GM19193 (cell line): ENCODE measurements around the gene VSTM4.

Source experiments
- POLR2A ChIP-seq: IDR thresholded peaks from 4 replicates; pipeline ENCODE4 v1.6.1; 2011; ENCODE audit not compliant: insufficient read depth, insufficient read length; ENCODE audit errors: extremely low read depth

VSTM4 gene

DNA sequence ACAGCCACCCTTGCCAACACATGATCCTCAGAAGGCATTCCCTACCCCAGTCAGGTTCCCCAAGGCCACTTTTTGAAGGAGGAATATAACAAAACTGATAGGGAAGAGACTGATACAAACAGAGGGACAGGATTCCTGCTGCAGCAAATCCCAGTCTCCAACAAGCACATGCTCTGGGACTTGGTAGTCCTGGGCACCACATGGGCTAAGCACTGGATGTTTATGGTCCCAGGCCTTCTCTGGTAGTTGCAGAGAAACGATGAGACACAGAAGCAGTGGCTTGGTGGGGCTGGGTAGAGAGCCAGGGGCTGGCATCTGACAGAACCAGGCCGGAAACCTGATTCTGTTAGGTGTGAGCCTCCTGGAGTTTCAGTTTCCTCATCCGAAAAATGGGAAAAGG lies 3.2 kb downstream of the VSTM4 start:
- TF ChIP-seq POLR2A = no peak

DNA sequence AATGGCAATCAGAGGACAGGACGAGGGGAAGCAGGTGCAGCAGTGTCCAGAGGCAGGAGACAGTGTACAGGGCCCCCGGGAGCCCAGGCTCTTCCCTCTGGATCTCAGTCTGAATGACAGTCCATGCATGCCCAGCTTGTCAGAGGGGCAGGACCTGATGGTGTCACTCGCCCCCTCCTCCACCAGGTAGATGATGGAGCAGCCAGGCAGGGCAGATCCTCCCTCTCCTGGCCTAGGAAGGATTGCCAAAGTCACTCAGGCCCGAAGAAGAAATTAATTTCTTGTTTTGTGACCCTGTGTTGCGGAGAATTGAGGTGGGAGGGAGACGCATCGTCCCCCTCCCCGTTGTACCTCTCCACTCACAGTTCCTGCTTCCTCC lies 4.0 kb downstream of the VSTM4 start:
- TF ChIP-seq POLR2A = no peak

DNA sequence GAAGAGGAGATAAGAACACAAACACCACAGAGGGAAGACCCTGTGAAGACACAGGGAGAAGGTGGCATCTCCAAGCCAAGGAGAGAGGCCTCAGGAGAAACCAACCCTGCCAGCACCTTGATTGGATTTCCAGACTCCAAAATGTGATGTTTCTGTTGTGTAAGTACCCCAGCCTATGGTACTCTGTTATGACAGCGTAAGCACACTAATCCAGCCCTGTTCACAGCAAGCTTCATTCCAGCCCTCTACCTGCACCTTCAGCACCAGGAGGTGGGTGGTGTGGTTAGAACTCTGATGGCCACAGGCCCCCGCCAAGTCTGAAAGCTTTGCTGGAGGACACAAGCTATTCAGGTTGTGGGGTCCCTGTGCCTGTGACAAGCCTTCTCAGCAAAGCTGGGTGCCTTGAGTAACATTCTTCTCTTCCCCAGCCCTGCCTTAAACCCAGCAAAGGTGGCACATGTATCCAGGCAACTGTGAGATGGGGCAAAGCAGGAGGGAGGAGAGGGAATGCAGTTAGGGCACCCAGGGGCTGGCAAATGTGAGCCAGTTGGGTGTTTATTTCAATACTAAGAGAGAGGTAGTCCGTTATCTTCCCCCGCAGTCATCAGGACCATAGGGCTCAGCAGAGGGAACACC lies 4.5 kb downstream of the VSTM4 start:
- no peak for TF ChIP-seq POLR2A

DNA sequence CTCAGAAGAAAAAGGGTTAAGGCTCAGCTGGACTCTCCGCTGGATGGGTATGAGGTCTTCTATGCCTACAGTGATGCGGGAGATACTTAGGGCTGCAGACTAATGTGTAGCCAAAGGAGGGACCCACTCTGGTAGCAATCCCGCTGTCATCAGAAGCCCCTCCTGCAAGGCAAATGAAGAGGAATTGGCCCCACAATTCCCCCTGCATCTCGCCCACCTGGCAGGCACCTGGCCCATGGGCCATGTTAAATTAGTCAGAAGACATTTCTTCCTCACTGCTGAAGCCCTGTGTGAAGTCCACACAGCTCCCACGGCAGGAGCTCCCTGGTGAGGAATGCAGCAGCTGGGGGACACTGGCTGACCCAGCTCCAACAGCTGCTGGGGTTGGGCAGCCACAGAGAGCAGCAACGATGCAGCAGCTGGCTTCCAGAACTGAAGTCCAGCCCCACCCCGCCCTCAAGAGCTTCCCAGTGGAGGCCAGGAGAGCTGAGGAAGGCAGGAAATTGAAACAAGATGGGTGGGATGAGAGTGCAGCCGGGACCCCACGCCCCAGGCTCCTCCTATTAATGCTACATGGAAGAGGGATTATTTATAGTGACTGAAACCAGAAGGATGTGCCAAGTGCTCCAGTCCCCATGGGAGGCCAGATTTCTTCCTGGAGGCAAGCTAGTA lies 5.5 kb downstream of the VSTM4 start:
- no peak for TF ChIP-seq POLR2A

DNA sequence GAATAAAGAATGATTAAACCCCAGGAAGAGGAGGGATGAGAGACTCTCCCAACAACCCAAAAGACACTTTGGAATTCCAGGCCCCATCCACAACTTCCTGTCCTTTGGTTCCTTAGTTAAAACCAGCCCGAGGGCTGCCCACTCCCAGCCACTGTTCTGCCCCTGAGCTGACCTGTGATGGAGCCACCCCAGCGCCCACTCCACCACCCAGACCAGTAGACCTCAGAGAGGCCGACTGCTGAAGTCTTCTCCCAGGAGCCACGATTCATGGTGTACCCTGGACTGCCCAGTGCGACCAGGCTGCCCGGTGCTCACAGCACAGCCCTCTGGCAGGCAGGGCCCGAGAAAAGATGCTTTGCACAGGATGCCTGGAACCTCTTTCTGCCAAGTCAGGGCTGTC lies 6.7 kb downstream of the VSTM4 start:
- no peak for TF ChIP-seq POLR2A

DNA sequence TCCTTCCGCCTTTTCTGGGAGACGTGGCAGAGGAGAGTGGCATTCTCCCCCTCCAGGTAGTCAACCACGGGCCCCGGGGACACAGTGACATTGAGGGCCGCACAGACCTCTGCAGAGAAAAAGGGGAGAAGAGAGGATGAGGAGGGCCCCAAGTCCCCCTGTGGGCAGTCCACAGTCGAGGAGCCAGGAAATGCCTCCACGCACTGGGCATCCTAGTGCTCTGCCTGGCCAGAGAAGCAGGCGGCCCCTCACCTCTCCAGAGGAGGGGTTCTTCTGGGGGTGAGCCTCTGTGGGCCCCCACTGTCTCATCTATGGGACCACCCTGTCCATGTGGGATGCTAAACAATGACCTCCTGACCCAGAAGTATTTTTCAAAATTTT lies 7.4 kb downstream of the VSTM4 start:
- no peak for TF ChIP-seq POLR2A

DNA sequence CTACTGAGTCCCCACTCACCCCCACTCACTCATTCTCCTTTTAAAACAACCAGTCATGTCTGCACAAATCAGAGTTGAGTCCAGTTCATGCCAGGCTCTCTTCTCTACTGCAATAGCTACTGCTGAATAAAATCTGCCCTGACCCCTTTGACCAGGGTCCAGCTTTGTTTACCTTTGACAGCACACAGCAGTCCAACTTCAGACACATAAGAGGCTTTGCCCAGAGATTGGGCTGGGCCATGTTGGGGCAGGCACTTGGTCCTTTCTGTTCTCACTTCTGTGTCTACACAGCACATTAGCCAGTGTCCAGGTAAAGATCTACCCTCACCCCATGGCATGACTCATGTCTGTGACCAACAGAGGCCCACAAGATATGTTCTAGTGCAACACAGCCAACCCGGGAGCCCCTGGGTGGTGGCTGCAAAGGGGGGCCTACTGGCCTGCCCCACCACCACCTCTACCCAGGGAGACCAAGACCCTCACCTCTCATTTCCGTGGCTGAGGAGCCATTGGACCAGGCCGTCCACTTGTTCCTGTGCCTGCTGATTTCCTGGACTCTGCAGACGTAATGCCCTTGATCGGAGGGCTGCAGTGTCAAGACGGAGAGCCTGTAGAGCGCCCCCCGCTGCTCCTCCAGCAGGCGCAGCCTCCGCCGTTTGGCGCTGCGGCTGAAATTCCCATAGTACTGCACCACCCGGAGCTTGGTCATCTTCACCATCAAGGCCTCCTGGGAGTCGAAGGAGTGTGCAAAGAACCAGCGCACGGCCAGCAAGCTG lies 8.0 kb downstream of the VSTM4 start:
- no peak for TF ChIP-seq POLR2A

DNA sequence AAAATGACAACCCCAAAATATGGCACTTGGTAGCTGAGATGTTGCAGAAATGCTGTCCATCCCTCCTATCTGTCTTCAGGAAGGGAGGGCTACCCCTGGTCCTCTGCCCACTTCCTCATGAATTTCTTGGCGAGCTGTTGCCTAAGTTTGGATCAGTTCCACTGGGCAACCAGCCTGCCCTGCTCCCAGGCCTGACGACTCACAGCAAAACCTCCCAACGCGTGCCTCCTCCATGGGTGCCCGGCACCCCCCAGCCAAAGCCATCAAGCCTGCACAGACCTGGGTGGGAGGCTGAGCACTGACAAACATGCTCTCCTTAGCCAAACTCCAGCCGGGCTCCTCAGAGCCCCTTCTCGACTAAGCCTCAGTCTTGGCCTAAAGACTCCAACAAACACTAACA lies 8.9 kb downstream of the VSTM4 start:
- TF ChIP-seq POLR2A = no peak

DNA sequence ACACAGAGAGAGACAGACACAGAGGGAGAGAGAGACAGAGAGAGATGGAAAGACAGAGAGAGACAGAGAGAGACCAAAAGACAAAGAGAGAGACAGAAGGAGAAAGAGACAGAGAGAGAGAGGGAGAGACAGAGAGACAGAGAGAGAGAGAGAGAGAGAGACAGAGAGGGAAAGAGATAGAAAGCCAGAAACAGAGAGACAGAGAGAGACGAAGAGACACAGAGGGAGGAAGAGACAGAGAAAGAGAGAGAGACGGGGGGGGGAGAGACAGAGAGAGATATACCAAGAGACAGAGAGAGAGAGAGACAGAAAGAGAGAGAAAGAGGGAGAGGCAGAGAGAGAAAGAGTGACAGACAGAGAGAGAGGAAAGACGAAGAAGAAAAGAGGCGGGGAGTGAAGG lies 10.2 kb downstream of the VSTM4 start:
- TF ChIP-seq POLR2A = no peak

DNA sequence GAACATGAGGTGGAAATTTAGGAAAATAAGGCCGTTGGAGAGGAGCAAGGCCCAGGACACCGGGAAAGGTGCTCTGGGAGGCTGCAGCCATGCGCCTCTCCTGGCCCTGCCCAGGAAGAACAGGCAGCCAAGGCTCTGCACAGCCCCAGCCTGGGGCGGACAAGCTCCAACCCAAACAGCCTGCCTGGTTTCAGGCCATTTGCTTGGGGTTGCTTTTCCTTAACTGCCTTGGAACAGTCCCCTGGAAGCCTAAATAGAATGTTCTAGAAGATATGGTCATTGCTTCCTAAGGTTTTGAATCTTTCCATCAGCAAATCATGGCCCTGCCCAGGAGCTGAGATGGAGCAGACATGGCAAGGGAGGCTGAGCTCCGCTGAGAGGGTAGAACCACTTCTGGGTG lies 11.0 kb downstream of the VSTM4 start:
- TF ChIP-seq POLR2A = no peak

DNA sequence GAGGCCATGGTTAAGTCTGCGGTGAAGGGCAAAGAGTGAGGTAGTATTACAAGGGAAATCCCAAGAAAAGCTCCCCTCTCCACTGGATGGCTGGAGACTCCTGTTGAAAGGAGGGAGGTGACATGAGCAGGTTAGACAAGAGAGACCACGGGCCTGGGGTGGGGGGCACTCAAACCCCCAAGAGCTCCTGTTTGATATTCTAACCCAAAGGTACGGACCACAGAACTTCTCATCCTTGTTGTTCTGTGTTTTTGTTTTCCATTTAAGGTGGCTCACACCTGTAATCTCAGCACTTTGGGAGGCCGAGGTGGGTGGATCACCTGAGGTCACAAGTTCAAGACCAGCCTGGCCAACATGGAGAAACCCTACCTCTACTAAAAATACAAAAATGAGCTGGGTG lies 11.6 kb downstream of the VSTM4 start:
- no peak for TF ChIP-seq POLR2A

DNA sequence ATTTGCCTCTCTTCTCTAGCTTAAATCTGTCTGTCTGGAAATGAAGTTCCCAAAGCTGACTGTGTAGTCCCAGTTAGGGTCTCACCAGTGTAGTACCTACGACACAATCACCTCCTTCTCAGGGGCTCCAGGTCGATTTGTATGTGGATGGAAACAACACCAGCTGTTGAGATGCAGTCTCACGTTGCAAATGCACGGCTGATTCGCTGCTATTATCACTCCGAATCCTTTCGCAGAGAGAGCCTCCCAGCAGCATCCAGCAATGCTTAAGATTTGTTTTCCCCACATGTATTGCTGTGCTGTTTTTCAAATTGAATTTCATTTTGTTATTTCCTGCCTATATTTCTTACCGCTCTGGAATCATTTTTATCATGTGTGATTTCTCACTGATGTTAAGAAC lies 16.3 kb downstream of the VSTM4 start:
- TF ChIP-seq POLR2A = no peak

DNA sequence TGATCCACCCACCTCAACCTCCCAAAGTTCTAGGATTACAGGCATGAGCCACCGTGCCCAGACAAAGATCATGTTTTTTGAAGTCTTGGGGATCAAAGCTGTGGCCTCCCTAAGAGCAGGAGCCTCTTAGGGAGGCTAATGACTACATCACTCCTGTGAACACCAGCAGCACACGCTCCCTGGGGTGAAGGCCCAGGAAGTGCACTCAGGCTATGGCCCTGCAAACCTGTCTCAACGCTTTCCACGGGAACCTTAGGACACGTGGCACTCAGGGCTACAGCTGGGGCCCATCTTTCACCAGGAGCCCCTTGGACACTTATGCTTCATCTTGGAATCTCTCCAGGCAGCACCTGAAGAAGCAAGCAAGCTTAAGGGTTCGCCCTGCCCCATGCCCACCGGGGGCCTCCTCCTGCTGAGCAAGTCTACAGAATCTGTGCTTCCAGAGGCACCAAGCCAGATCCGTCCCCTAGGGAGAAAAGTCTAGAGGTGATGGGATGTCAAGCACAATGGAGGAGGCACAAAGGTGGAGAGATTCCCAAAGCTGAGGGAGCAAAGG lies 18.4 kb downstream of the VSTM4 start:
- TF ChIP-seq POLR2A = no peak

DNA sequence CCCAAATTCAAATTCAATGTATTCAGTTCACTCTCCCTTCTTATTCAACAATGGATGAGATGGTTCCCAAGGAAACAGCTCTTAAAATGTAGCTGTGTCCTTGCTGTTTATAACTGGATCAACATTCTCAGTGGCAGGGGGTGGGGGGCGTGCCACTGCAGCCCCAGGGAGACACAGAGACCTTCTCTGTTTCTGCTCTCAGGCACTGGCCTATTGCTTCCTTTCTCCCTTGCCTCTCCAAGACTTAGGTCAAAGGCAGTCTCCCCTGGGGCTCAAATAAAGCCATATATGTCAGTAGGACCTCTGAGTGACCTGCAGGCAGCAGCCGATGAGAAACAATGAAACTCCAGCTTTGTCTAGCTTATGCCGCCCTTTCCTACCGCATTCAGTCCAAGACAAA lies 20.7 kb downstream of the VSTM4 start:
- no peak for TF ChIP-seq POLR2A

DNA sequence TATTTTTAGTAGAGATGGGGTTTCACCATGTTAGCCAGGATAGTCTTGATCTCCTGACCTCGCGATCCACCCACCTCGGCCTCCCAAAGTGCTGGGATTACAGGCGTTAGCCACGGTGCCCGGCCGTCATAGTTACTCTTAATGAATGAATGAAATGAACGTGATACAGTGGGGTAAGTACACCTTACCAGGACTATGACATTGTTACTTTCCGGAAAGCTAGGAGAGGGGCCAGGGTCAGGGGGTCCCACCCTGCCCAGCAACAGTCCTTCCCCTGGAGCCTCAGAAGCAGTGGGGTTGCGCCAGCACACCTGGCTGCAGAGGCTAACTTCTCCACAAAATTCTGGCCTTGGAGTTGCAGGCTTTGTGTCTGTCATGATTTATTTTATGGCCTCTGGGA lies 21.4 kb downstream of the VSTM4 start:
- no peak for TF ChIP-seq POLR2A

DNA sequence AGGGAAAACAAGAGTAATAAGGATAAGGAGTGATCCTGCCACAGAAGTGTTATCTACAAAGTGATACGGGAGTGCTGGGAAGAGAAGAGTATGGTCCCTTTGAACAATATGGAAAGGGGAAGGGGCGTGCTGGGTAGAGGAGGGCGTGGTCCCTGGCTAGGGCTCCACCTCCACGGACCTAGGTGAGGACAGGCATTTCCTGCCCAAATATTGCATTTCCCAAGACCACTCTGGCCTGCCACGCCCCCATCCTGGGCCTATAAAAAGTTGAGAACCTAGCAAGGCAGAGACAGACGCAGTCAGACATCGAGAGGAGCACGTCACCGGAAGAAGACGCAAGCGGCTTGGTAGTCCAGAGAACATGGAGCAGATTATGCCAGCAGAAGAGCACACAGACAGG lies 22.8 kb downstream of the VSTM4 start:
- no peak for TF ChIP-seq POLR2A

DNA sequence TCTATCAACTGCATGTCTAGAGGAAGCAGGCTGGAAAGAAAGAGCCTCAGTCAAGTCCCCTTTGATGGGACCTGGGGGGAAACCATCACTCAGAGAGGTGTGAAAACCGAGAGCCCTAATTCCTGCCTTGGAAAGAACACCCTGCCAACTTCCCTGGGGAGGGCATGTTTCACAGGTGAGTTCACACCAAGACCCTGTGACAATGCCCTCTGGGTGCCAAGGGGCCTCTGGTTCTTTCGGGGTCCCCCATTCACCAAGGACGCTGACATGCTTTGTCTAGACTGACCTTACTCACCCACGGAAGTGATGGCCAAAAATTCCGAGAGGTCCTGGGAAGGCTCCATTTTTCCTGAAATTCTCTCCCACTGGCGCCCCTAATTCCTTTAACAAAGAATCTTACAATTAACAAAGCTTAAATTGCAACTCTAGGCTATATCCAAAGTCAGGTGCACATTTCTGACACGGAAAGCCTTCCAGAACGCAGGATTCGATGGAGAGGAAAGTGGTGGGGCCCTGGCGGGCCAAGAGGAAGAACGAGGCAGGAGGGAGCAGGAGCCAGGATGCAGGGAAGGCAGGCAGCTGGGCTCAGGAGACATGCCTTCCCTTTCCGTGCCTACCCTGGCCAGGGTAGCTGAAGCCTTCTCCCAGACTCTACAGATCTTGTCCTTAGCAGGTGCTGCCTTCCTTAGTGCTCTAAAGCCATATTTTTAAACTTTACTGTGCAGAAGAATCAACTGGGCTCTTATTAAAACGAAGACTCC lies 23.7 kb downstream of the VSTM4 start:
- no peak for TF ChIP-seq POLR2A
